Activated CD4-positive, alpha-beta T cell treated with anti-CD3 and anti-CD28 coated beads, Interleukin-2, amount 50 U/mL, for 16 hours (primary cell): Measurements from ENCODE around the gene CXCL17.

Source experiments
- DNase-seq: peaks from one replicate; pipeline ENCODE4 v3.0.0-alpha.2; 2020

The CXCL17 gene

DNA sequence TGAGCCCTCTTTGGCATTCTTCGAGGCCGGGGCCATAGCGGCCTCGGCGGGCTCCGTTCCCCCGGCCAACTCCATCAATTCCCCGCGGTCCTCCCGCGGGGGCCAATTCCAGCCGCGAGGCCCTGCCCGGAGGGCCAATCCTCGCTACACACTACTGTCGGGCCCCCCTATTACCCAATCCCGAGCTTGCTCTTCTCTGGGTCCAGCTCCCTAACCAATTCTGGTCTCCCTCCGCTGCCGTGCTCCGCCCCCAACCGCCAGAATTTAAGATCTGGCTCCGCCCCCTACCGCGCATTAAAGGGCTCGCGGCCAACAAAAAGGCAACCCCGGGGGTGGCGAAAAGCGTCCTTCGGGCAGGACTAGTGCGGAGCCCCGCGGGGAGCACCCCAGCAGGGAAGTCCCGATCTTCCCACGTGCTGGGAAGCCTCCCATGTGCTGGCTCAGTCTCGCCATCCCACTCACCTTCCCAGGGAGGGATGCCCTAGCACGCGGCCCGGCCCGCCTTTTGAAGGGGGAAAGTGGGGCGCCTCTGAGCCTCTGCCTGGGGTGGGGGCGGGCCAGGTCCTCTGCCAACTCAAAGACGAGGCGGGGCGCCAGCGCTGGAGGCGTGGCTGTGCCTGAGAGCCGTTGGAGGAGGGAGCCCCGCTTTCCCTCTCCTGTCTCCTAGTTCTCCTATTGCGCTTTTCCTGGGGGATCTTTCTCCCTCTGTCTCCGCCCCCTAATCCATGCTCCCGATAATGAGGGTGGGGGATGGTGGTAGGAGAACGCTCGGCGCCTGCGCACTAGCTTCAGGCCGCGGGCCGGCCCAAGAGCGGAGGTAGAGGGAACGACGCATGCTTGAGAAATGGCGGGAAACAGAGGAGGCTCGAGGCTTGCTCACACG is 19.0 kb downstream of the CXCL17 start:
- peak; percentile 93 for DNase-seq

DNA sequence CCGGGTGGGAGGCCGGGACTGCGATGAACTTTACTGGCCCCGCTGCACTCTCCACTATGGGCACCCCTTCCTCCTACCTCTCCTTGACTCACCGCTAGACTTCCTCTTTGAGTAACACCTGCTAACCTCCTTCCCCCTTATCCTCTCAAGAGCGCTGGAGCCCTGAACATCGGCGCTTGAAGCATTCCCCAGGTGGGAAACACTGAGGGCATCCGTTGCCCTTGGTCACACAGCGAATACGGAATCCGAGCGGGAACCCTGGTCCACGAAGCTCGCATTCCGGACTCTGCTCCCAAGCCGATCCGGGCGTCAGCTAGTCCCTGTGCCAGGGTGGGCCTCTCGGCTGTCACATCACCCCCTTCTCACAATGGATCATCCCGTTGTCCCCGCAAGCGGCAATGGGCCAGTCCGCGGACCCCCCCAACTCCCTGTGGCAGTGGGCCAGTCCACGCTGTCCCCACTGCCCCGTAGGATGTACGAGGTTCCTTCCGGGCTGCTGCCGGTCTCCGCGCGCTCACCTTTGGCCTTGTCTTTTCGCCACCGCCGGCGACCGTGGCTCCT is 19.8 kb downstream of the CXCL17 start:
- peak; percentile 54 for DNase-seq

DNA sequence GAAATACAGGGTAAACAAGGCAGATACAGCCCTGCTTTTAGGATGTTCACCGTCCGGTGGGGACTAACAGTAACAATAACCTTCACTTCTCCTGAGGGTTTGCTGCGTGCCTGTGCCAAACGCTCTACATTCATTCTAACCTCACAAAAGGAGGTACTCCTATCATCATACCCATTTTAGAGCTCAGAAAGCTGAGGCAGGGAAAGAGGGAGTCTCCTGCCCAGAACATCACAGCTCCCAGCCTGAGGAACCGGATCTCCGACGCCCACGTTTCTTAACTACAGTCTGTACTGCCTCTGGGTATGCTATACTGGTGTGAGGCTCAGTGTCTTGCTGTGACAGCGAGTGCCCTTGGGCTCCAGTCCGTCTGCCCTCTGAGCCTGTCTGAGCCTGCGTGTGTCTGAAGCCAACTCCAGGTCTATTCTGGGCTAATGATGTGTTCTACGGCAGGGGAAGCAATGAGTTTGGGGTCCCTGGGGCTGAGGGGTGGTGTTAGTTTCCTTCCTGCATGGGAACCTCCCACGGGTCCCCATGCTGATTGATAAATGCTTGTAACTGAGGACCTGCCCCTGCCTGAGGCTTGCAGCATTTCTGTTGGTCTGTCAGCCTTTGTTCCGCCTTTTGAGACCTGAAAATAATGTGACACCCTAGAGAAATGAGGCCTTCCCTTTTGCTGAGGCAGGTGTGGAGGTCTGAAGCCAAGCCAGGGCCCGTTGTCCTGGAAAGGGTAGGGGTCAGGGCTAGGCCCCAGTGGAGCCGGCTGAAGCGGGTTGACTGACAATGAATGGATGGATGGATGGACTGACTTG is 20.4 kb downstream of the CXCL17 start:
- DNase-seq, result no peak

DNA sequence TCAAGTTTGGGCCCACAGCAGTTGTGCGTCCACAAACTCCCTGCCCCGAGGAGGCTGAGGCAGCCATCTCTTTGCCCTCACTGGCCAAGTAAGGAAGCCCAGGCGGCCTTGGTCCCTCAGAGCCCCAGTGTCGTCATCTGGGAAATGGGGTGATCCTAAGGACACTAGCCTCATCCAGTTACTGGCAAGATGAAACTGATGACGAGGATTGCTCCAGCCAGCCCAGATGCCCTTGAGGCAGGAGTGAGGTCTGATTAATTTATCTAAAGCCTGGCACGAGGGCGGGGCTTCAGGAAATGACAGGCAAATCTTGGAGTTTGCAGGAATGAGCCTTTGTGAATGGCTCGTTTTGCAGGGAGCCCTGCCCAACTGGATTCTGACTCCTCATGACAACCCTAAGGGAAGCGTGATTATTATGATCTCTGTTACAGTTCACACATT is 21.1 kb downstream of the CXCL17 start:
- DNase-seq, result no peak

DNA sequence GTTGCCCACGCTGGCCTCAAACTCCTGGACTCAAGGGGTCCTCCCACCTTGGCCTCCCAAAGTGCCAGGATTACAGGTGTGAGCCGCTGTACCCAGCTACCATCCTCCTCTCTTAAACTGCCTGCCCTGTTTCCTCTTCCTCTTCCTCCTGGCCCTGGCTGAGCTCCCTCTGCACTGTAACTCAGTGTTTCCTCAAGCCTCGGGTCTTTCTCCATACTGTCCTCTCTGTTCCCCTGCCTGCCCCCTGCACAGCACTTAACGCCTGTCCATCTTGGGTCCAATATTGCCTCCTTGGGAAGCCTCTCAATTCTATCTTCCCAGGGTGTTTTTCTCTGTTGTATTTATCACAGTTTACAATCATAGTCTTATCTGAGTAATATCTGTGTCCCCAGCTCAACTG is 21.6 kb downstream of the CXCL17 start:
- no peak for DNase-seq

DNA sequence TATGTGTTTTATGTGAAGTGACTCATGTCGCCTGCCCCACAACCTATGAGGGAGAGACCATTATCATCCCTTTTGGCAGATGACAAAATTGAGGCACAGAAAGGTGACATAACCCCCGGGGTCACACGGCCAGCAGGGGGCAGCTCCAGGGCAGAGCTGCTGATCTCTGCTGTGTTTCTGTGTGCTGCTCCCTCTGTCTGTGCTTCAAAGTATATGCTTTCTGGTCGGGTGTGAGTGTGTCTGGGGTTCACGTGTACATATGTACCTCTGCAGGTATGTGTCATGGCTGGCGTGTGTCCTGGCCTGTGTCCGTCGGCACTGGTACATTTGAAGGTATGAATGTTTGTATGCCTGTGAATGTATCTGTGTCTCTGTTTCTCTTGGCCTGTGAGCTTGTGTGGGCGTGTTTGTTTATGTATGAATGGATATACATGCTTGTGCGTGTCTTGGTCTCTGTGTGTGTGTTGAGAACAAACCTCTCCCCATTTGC is 22.6 kb downstream of the CXCL17 start:
- DNase-seq, result peak; percentile 83

DNA sequence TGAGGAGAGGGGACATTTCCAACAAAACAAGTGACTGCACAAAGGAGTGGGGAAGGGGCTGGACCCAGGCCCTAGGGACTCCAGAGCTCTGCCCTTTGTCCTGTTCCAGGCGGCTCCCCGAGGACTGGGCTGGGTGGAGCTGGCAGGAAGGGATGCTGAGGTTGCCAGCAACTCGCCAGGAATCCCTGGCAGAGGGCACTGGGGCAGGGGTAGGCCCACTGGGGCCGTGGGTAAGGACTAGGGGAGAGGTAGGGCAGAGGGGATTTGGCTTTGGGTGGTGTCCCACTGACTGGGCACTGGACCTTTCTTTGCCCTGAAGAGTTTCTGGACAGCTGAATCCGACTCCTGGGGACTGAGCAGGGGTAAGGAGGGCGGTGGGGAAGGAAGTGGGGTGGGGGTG is 23.4 kb downstream of the CXCL17 start:
- DNase-seq, result no peak

DNA sequence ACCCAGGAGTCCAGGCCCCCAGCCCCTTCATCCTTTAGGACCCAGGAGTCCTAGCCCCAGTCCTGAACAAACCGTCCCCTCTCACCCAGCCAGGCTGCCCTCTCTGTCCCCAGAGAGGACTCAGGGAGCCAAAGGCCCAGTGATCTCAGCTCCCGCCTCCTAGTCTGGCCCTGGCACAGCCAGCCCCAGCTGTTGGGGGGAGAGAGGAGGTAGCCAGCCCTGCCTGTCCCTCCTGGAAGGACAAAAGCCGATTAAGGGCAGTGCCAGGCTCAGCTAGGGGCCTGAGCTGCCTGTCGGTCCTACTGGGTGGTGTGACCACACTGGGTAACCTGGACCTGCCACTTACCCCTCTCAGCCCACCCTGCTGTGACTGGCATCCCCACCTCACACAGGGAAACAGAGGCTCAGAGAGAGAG is 30.1 kb downstream of the CXCL17 start:
- DNase-seq, result no peak

DNA sequence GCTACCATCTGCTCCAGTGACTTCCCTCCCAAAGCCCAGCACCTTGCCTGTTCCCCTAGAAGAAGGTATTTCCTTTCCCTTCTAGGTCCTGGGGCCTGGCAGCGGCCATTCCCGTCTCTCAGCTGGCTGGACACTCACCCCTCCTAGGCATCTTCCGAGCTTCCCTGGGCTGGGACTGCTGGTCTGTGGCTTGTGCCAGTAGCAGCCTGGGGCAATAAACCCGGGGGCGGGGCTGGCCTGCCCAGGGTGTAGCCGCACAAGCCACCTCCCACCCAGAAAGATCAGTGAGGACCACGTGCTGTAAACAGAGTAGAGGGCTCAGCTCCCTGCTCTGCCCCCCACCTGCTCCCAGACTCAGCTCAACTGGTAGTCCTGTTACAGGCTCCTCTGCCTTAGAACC is 30.5 kb downstream of the CXCL17 start:
- no peak for DNase-seq

DNA sequence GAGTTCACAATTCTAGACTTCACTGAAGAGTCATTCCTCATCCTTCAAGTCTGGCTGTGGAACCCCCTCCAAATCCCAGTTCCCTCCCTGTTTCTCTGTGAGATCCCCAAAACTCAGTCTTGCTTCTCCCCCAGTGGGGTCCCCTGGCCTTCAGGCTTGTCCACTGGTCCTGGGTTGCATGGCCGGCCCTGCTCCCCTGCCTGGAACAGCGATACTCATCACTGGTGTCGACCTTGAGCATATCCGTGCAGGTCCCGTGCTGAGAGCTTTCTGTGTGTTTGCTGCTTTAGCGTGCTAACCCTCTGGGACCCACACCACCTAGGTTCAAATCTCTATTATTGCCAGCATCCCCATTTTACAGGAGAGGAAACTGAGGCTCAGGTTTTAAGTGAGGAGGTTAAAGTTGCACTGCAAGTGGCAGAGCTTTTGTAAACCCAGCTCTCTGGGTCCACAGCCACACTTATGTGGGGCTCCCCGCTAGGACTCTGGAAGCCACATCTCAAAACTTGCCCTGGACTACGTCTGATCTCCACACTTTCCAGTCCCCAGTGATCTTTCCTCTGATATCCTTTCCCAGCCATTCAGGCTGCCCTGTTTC is 31.1 kb downstream of the CXCL17 start:
- DNase-seq, result no peak

DNA sequence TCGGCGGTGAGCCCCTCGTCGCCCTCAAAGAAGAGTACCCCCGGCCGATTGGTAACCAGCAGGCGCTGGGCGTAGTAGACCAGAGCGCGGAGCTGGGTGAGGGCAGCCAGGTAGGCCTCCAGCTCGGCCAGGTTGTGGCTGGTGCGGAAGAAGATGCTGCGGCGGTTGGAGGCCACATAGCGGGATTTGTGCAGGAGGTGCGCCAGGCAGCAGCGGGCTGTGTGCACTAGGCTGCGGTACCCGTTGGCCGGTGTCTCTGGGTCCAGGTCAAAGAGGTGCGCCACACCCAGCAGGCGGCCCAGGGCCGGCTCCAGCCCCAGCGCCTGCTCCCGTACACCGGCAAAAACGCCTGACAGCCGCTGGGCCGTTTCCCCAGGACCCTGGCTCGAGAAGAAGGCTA is 32.4 kb downstream of the CXCL17 start:
- no peak for DNase-seq

DNA sequence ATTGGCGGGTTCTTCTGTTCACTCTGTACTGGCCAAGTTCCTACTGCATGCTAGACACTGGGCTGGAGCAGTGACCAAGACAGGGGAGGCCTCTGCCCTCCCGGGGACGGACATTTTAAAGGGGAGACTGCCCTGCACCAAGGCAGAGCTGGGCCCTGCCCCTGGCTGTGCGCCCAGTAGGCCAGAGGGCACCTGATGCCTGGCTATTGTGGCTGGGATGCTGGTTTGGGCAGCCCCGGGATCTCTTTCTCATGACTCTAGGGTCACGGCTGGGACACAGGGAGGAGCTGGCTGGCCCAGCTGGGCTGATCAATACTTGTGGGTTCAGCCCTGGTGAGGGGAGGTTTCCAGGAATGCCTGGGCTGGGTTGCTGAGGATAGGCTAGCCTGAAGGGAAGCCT is 33.3 kb downstream of the CXCL17 start:
- DNase-seq, result no peak

DNA sequence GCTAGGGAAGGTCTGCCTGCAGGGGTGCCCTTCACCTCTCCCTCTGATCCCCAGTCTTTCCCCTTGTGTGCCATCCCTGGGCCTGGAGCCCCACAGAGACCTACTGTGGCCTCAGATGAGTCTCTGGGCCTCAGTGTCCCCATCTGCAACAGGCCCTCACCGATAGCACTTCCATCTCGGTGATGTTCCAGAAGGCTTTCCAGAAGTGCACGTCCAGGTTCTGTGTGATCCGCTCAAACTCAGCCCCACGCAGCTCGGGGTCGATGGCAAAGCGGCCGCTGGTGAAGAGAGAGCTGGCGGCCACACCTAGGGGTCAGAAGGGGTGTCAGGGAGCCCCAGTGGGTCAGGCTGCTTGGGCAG is 35.0 kb downstream of the CXCL17 start:
- no peak for DNase-seq

DNA sequence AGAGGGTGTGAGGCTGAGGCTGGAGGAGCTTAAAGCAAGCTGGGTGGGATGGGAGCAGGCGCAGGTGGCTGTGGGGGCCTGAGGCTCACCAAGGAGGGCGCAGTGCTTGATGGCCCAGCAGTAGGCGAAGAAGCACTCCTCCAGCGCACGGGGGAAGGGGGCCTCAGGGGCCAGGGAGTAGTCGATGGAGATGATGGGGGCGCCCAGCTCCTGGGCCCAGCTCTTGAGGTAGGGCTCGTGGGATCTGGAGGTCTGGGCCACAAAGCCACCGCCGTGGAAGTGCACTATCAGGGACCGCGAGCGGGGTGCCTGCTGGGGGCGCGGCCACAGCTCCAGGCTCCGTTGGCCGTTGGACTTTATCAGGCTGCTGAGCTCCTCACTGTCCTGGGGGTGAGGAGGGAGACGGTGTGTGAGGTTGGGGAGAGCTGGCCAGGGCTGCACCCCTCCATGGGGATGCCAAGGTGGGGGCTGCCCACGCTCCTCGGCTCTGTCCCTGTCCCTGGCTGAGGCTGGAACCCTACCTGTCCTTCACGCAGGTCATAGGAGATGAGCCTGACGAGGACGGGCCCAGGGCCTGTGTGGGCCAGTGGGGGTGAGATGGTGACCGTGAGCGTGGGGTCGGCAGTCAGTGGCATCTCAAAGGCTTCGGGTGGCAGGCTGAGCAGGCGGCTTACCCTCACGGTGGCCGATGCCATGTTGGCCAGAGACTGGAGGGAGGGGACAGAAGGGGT is 35.5 kb downstream of the CXCL17 start:
- no peak for DNase-seq

DNA sequence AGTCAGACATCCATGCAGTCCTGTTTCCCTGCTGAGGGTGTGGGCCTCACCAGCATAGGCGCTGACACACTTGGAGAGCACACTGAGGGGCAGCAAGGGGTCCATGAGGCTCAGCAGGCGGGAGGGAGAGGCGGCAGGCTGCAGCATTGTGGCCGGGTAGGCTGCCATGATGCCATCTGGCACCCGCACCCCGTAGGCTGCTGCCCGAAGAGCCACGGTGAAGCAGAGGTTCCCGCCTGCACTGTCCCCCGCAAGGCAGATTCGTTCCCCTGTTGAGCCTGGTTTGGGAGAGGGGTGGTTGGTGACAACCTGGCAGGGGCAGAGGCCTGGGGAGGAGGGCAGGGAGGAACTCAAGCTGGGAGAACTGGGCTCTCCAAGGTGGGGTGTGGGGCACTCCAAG is 36.6 kb downstream of the CXCL17 start:
- no peak for DNase-seq

DNA sequence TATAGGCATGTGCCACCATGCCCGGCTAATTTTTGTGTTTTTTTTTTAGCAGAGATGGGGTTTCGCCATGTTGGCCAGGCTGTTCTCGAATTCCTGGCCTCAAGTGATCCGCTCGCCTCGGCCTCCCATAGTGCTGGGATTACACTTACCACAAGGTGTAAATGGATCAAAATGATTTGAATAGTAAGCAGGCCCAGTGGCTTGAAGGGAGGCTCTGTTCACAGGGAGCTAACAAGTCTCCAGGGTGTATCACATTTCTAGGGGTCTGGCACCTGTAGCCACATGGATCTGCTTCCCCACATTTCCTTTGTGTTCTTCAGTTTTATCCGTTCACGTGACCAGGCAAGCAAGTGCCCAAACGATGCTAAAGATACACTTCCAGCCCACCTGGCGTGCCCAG is 39.2 kb downstream of the CXCL17 start:
- no peak for DNase-seq

DNA sequence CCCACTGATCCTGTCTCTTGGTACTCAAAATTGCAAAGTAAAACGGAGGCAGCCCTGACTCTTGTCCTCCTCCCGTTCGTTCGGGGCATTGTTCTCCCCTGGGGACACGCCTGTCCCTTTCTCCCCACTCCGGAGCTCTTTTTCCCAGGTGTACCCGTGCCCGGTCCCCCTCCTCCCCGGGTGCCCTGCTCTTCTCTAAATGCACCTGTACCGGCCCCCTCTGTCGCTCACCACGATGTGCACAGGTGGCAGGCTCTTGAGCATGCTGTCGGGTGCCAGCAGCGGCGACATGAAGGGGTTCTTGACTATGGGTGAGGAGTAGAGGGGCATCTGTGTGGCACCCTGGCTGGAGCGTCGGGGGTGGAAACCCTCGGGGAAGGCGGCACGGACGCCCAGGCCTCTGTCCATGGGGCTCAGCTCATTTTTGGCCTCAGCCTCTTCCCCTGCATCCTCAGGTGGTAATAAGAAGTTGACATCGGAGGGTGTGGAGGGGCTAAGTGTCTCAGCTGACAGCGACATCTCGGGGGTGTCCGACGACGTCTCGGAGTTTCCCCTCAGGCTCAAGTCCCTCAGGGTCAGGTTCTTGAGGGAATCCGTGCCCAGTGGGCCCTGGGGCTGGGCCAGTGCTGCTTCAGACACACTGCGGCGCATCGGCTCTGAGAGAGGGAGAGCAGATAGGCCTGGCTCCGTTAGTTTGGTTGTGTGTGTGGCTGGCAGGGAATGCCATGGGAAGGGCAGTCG is 40.2 kb downstream of the CXCL17 start:
- no peak for DNase-seq

DNA sequence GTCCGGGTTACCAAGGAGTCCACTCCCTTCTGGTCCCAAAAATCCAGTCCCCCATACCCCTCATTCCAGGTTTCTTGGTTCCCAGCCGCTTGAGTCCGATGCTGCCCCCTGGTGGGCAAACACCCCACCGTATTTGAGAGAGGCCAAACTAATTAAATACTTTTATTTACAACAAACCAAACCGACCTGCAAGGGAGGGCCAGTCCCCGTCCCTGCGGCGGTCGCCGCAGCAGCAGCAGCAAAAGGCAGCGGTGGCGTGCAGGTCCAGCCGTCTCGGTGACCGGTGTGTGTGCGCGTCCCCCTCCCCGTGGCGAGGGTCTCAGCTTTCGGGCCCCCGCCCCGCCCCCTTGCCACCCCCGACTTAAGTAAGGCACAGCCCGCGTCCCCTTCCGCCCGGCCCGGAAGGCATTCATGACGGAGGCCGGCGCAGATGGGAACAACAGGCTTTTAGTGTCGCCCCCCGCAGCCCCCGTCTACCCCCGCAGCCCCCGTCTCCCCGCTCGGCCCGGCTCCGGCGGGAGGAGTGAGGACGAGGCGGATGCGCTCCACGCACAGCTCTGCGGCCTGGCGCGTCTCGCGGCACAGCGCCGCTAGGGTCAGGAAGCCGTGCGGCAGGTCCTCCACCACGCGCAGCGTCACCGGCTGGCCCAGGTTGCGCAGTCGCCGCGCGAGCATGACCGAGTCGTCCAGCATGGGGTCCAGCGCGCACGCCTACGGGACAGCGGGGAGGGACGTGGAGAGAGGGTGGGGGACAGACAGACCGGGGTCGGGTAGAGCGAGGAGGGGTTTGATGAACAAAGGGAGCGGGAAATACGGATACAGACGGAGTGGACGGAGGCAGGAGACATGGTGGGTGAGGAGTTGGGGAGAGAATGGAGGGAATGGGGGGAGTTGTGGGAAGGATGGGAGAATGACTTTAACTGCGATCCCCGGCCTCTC is 41.1 kb downstream of the CXCL17 start:
- DNase-seq, result peak; percentile 67

DNA sequence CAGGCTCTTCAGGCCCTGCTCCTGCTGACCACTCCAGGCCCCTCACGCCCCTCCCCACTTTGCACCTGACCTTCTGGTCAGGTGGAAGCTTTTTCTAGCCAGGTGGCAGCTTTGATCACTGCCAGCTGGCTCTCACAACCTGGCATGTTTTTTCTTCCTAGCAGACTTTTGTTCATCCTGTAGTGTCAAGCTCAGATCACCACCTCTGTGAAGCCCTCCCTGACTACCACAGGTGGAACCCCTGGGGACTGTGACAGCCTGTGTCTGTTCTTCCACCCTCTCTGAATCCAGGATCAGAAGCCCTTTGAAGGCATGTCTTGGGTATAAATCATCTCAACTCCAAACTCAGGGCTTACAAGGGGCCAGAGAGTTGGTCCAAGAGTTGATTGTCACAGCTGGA is 42.3 kb downstream of the CXCL17 start:
- no peak for DNase-seq
